ENCODE results near the gene PSMD11. TPM values are rescaled to one million over a fixed set of nuclear protein-coding genes. Genes with fewer than 3 reads are reported as not detected.

PSMD11 gene
- total and polyA plus RNA-seq, 2 donors, result 37.7 to 49.0 TPM

DNA sequence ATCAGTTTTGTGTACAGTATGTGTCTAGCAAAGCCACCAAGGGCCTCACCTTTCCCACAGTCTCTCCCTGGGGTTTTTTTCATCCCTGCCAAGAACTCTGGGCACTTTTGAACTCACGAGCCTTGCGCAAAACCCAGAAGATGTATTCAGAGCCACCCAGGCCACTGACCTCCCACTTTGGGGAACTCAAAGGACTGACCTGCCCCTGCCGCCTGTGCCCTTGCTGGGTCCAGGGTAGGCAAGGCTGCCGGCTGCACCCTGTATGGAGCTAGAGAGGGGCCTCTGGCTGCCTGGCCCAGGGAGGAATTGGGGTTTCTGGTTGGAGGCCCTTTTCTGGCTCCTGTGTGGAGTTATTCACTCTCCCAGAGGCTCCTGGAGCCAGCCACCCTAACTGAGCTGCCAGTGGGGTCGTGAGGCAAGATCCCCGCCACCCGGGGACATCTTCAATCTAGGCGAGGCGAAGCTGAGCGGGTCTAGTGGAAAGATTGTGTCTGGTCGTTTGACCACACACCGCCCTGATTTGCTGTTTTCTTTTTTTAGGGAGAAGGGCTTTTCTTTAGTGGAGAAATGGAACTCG is 44.4 kb downstream of the PSMD11 start:
- WGBS, result 97% methylated on average over 13 of the region's 13 CpGs
- no peaks in the 10 kb centered on the region for H3K4me1 ChIP-seq (ENCODE audit: insufficient read depth)

DNA sequence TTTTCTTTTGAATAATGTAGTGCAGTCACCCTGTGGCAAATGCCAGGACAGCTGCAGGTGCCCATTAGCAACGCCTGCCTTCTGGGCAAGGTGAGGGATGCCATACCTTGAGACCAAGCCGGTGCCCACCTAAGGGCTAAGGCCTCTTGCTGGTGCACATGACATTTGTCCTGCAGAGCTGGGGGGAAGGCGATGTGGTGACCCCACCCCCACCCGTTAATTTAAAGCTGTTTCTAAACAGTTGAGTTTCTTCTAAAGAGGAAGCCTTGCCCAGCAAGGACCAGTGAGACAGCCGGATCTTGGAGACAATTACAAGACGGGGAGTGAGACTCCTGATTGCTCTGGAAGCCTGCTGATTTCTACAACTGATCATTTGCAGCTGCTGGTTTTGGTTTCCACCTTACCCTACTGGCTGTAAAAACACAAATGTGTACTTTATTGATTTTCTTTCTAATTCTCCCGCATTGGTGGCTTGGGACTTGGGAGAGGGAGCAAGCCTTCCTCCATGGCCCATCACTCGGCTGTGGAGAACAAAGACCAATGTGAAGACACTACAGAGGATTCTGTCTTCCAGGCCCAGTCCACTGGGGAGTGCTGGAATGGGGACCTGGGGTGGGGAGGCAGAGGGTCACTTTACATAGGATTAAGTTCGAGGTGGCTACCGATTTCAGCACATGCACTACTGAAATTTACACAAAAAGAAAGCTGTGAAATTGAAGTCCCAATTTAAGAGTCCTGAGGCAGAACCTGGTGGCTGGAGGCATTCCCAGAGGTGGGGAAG is 45.2 kb downstream of the PSMD11 start:
- Histone ChIP-seq H3K27ac (ENCODE audit: low read depth) (no peak overlapping the region), H3K36me3 (ENCODE audit: insufficient read depth) (no peaks in the 10 kb centered on the region), H3K4me3 (ENCODE audit: low read depth, low read length) (no peak overlapping the region), H3K4me1 (ENCODE audit: insufficient read depth) (no peaks in the 10 kb centered on the region)
- 91% methylated on average over 10 of the region's 10 CpGs for WGBS
- DNase-seq (ENCODE audit: extremely low spot score), result no peak

More for the DNA sequence above, 44.4 kb downstream of the PSMD11 start:
- DNase-seq (ENCODE audit: extremely low spot score), result no peak
- no peak overlapping the region for H3K4me3 ChIP-seq (ENCODE audit: low read depth, low read length)
- H3K27ac ChIP-seq (ENCODE audit: low read depth), result no peak overlapping the region
- H3K36me3 ChIP-seq (ENCODE audit: insufficient read depth), result no peaks in the 10 kb centered on the region

GRCh38 chr17:32490101-32490482 is 45.8 kb downstream of the PSMD11 start:
- WGBS, result 84% methylated on average over 16 of the region's 16 CpGs
- Histone ChIP-seq H3K4me3 (ENCODE audit: low read depth, low read length) (no peak overlapping the region), H3K27ac (ENCODE audit: low read depth) (no peak overlapping the region), H3K4me1 (ENCODE audit: insufficient read depth) (no peaks in the 10 kb centered on the region), H3K36me3 (ENCODE audit: insufficient read depth) (no peaks in the 10 kb centered on the region)
- DNase-seq (ENCODE audit: extremely low spot score), result no peak

DNA sequence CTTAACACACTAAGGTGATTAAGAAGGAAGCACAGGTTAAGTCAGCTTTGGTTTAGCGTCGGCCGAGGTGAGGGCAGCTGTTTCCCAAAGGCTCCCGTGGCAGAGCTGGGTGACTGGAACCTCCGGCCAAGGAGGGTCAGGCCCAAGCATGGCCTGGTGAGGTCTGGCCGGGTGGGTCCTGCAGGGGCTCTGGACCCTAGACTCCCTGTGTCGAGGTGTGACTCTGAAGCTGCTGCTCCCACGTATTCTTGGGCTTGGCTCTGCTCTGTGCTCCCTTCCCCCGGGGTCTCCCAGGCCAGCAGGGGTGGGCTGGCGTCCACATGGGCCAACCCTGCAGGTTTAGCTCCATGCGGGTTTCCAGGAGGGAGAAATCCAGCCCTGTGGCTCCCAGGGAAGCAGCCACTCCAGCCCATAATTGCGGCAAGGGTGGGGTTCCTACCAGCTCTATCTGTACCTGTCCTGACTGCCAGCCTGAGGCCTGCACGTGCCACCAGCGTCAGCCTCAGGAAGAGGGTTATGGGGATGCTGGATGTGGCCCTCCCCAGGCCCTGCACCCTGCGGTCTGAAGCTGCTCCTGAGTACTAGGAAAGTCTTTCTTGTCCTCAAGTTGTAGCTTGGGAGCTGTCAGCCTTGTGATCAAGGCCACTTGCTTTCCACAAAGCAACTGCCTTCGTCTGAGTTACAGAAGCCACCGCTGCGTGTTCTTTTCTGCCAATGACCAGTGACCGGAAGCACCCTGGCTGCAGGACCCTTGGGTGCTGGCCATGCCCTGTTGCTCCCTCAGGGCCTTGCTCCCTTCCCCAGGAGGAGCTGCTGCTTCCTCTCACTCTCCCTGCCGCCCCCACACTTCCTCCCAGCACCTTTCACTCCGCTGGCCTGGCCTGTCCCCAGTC is 47.3 kb downstream of the PSMD11 start:
- H3K36me3 ChIP-seq (ENCODE audit: insufficient read depth), result no peaks in the 10 kb centered on the region
- no peak overlapping the region for H3K4me3 ChIP-seq (ENCODE audit: low read depth, low read length)
- H3K4me1 ChIP-seq (ENCODE audit: insufficient read depth), result no peaks in the 10 kb centered on the region
- H3K27ac ChIP-seq (ENCODE audit: low read depth), result no peak overlapping the region
- 89% methylated on average over 21 of the region's 21 CpGs for WGBS
- DNase-seq (ENCODE audit: extremely low spot score), result no peak

- no peak overlapping the region for H3K4me3 ChIP-seq (ENCODE audit: low read depth, low read length)
- WGBS, result 81% methylated on average over 4 of the region's 4 CpGs
- H3K27ac ChIP-seq (ENCODE audit: low read depth), result no peak overlapping the region
- H3K4me1 ChIP-seq (ENCODE audit: insufficient read depth), result no peaks in the 10 kb centered on the region
- DNase-seq (ENCODE audit: extremely low spot score), result no peak
- no peaks in the 10 kb centered on the region for H3K36me3 ChIP-seq (ENCODE audit: insufficient read depth)
These were observed 47.9 kb downstream of the PSMD11 start for GRCh38 chr17:32492264-32492589.

- WGBS, result 93% methylated on average over 7 of the region's 7 CpGs
- Histone ChIP-seq H3K4me1 (ENCODE audit: insufficient read depth) (no peaks in the 10 kb centered on the region), H3K36me3 (ENCODE audit: insufficient read depth) (no peaks in the 10 kb centered on the region), H3K27ac (ENCODE audit: low read depth) (no peak overlapping the region), H3K4me3 (ENCODE audit: low read depth, low read length) (no peak overlapping the region)
- DNase-seq (ENCODE audit: extremely low spot score), result no peak
These were observed 48.5 kb downstream of the PSMD11 start for GRCh38 chr17:32492648-32493289.

DNA sequence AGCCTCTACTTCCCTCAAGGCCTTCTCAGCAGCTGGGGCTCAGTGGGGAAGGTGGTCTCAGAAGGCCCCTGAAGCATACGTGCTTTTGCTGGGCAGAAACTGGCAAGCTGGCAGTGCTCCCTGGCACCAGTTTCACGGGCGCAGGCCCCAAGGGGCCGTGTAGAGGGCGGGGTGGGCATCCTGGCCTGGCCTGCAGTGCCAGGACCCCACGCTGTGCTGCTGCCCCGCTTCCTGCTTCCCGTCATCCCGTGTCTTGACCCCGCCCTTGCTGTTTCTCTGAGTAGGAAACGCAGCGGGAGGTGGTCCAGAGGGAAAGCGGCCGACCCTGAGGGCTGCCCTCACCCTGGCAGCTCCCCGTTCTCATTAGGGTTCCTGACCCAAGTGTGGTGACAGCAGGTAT is 49.3 kb downstream of the PSMD11 start:
- Histone ChIP-seq H3K36me3 (ENCODE audit: insufficient read depth) (no peaks in the 10 kb centered on the region), H3K27ac (ENCODE audit: low read depth) (no peak overlapping the region), H3K4me1 (ENCODE audit: insufficient read depth) (no peaks in the 10 kb centered on the region), H3K4me3 (ENCODE audit: low read depth, low read length) (no peak overlapping the region)
- 85% methylated on average over 15 of the region's 15 CpGs for WGBS
- no peak for DNase-seq (ENCODE audit: extremely low spot score)

DNA sequence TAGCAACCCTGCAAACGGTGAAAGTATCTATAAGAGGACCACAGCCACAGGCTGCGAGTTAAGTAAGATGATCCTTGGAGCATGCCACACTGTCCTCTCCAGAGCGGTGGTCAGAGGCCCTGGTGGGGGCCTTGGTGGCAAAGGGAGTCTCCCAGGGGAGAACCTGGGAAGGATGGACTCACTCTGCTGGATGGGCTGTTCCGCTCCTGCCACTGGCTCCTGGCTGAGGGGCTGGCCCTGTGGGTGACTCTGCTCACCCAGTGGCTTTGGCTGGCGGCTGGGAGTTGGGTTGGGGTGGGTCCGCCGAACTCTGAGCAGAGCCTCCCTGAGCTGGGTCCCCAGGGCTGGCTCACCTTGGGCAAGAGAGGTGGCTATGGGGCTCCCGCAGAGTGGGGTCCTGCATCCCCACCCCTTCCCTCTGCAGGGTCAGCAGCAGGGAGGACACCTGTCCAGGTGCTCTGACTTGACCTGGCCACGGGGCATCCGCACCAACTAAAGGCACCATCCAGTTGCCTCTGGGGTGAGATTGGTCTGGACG is 49.7 kb downstream of the PSMD11 start:
- Histone ChIP-seq H3K4me1 (ENCODE audit: insufficient read depth) (no peaks in the 10 kb centered on the region), H3K4me3 (ENCODE audit: low read depth, low read length) (no peak overlapping the region), H3K36me3 (ENCODE audit: insufficient read depth) (no peaks in the 10 kb centered on the region), H3K27ac (ENCODE audit: low read depth) (no peak overlapping the region)
- WGBS, result 93% methylated on average over 11 of the region's 11 CpGs
- DNase-seq (ENCODE audit: extremely low spot score), result no peak

DNA sequence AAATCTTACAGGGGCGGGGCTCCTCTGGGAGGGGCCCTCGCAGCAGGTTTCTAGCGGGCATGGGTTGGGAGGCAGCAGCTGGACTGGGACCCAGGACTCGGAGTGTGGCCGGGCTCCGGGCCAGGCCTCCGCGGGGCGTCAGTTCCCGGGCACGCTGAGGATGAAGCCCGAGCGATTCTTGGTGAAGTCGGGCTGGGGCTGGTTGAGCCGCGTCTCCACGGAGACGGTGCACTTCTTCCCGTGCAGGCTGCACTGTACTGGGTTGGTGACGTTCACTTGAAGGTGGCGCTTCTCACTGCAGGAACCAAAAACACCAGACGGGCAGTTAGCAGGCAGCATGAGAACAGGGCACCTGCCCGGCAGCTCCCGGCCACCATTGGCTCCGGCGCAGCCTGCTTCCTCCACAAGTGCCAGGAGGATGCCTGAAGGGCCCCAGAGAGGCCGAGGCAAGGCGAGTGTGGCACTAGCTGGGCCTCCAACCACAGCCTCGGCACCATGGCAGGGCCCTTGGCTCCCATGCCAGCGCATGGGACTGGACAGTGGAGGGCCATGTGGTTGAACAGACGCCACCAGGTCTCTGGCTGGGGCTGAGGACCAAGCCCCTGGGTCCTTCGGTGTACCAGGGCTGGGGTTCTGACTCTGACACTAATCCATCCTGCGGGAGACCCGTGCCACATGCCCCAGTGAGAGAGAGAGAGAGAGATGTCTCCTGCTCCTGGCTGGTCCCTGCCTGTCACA is 50.5 kb downstream of the PSMD11 start:
- no peak overlapping the region for H3K4me3 ChIP-seq (ENCODE audit: low read depth, low read length)

DNA sequence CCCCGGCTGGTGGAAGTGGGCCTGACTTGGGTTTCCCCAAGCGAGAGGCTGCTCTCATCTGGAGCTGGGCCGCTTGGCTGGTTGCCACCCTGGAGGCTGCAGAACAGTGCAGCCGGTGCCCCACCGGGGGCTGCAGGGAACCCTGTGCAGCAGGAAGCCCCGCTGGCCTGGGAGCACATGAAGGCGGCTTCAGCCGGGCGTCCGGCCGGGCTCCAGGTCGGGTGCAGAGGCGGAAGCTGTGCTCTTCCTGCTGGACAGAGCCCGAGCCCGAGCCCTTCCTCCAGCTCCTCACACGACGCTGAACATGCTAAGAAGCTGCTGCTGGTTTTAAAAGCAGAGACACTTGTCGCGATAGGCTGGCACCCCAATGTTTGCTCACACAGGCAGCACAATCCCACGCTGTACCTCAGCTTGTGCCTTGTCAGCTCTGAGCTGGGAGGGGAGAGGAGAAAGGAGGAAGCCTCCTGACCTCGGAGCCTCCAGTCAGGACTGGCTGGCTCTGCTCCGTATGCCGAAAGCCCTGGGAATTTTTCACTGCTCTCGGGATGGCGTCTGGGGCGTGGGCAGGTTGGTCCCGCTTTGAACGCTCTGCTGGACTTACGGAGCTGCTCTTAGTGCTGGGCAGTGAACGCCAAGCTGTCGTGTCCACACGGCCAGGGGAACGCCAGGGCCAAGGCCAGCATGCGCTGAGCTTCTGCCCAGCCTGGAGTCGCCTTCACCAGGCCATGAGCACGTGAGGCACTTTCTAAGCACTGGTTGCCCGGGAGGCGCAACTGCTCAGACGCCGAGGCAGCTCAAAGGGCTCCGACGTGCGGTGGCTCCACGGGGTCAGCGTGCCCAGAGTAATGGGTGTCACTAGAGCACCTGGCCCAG is 51.3 kb downstream of the PSMD11 start:
- Histone ChIP-seq H3K36me3 (ENCODE audit: insufficient read depth) (no peaks in the 10 kb centered on the region), H3K4me1 (ENCODE audit: insufficient read depth) (no peaks in the 10 kb centered on the region), H3K27ac (ENCODE audit: low read depth) (no peak overlapping the region), H3K4me3 (ENCODE audit: low read depth, low read length) (no peak overlapping the region)
- DNase-seq (ENCODE audit: extremely low spot score), result no peak
- WGBS, result 41% methylated on average over 45 of the region's 45 CpGs

More for the DNA sequence above, 50.5 kb downstream of the PSMD11 start:
- Histone ChIP-seq H3K4me1 (ENCODE audit: insufficient read depth) (no peaks in the 10 kb centered on the region), H3K36me3 (ENCODE audit: insufficient read depth) (no peaks in the 10 kb centered on the region), H3K27ac (ENCODE audit: low read depth) (no peak overlapping the region)
- 85% methylated on average over 34 of the region's 34 CpGs for WGBS
- no peak for DNase-seq (ENCODE audit: extremely low spot score)

- Histone ChIP-seq H3K4me1 (ENCODE audit: insufficient read depth) (no peaks in the 10 kb centered on the region), H3K4me3 (ENCODE audit: low read depth, low read length) (no peak overlapping the region), H3K36me3 (ENCODE audit: insufficient read depth) (no peaks in the 10 kb centered on the region), H3K27ac (ENCODE audit: low read depth) (no peak overlapping the region)
- 89% methylated on average over 16 of the region's 16 CpGs for WGBS
- no peak for DNase-seq (ENCODE audit: extremely low spot score)
These were observed 52.2 kb downstream of the PSMD11 start for GRCh38 chr17:32496395-32497073.

Measured in urinary bladder (tissue), 4 donors.